Stimulated activated naive CD8-positive, alpha-beta T cell treated with anti-CD3 and anti-CD28 coated beads, Interleukin-15, Interleukin-2, amounts not matched to agents 100 ng/mL and 50 ng/mL, for 24 hours (primary cell): ENCODE data around the gene CCDC9B.

Experiments
- H3K27ac Mint-ChIP-seq: one replicate; pipeline ENCODE4 v1.8.0; 2021; ENCODE audit warnings: mild to moderate bottlenecking, mixed read lengths
- H3K27me3 Mint-ChIP-seq: one replicate; pipeline ENCODE4 v1.8.0; 2021; ENCODE audit warnings: mixed read lengths
- H3K36me3 Mint-ChIP-seq: one replicate; pipeline ENCODE4 v1.8.0; 2021; ENCODE audit warnings: low read depth, mixed read lengths
- H3K4me1 Mint-ChIP-seq: one replicate; pipeline ENCODE4 v1.8.0; 2021; ENCODE audit warnings: low read depth, mixed read lengths
- H3K4me3 Mint-ChIP-seq: one replicate; pipeline ENCODE4 v1.8.0; 2021; ENCODE audit warnings: mild to moderate bottlenecking, mixed read lengths
- H3K9me3 Mint-ChIP-seq: one replicate; pipeline ENCODE4 v1.8.0; 2021; ENCODE audit warnings: mixed read lengths

The CCDC9B gene

GRCh38 chr15:40290545-40290917 lies 50.2 kb downstream of the CCDC9B start:
- Mint-ChIP-seq H3K4me3 (no peak overlapping the region), H3K4me1 (peaks cover 3% of the 10 kb centered on the region), H3K27me3 (no peaks in the 10 kb centered on the region), H3K9me3 (no peaks in the 10 kb centered on the region), H3K36me3 (peaks cover 10% of the 10 kb centered on the region), H3K27ac (no peak overlapping the region)

GRCh38 chr15:40289140-40289775 lies 51.5 kb downstream of the CCDC9B start:
- H3K9me3 Mint-ChIP-seq, result no peaks in the 10 kb centered on the region
- H3K36me3 Mint-ChIP-seq, result peaks cover 10% of the 10 kb centered on the region
- H3K4me3 Mint-ChIP-seq, result no peak overlapping the region
- H3K27ac Mint-ChIP-seq, result no peak overlapping the region
- no peaks in the 10 kb centered on the region for H3K27me3 Mint-ChIP-seq
- H3K4me1 Mint-ChIP-seq, result peaks cover 6% of the 10 kb centered on the region

GRCh38 chr15:40287968-40288367 lies 52.8 kb downstream of the CCDC9B start:
- H3K4me3 Mint-ChIP-seq, result no peak overlapping the region

GRCh38 chr15:40287505-40287904 lies 53.2 kb downstream of the CCDC9B start:
- H3K27me3 Mint-ChIP-seq, result no peaks in the 10 kb centered on the region
- no peak overlapping the region for H3K27ac Mint-ChIP-seq
- H3K9me3 Mint-ChIP-seq, result no peaks in the 10 kb centered on the region
- no peak overlapping the region for H3K4me3 Mint-ChIP-seq
- H3K36me3 Mint-ChIP-seq, result peaks cover 10% of the 10 kb centered on the region
- peaks cover 6% of the 10 kb centered on the region for H3K4me1 Mint-ChIP-seq

More at GRCh38 chr15:40287968-40288367, 52.8 kb downstream of the CCDC9B start:
- Mint-ChIP-seq H3K4me1 (peaks cover 6% of the 10 kb centered on the region), H3K27ac (no peak overlapping the region), H3K9me3 (no peaks in the 10 kb centered on the region), H3K27me3 (no peaks in the 10 kb centered on the region), H3K36me3 (peaks cover 10% of the 10 kb centered on the region)

- H3K4me3 Mint-ChIP-seq, result no peak overlapping the region
- no peaks in the 10 kb centered on the region for H3K27me3 Mint-ChIP-seq
- H3K36me3 Mint-ChIP-seq, result peaks cover 10% of the 10 kb centered on the region
- H3K27ac Mint-ChIP-seq, result no peak overlapping the region
- H3K4me1 Mint-ChIP-seq, result peaks cover 6% of the 10 kb centered on the region
- H3K9me3 Mint-ChIP-seq, result no peaks in the 10 kb centered on the region
Measured at GRCh38 chr15:40286794-40287193, 53.9 kb downstream of the CCDC9B start.

- H3K27me3 Mint-ChIP-seq, result peaks cover 2% of the 10 kb centered on the region
- H3K9me3 Mint-ChIP-seq, result no peaks in the 10 kb centered on the region
- H3K4me1 Mint-ChIP-seq, result peaks cover 6% of the 10 kb centered on the region
- H3K36me3 Mint-ChIP-seq, result peaks cover 10% of the 10 kb centered on the region
- H3K4me3 Mint-ChIP-seq, result no peak overlapping the region
- no peak overlapping the region for H3K27ac Mint-ChIP-seq
Measured at GRCh38 chr15:40286061-40286532, 54.6 kb downstream of the CCDC9B start.

- no peak overlapping the region for H3K4me3 Mint-ChIP-seq
- H3K36me3 Mint-ChIP-seq, result peaks cover 10% of the 10 kb centered on the region
Measured at GRCh38 chr15:40285554-40286011, 55.2 kb downstream of the CCDC9B start.

GRCh38 chr15:40285151-40285550 lies 55.6 kb downstream of the CCDC9B start:
- H3K27me3 Mint-ChIP-seq, result peaks cover 11% of the 10 kb centered on the region
- peaks cover 6% of the 10 kb centered on the region for H3K4me1 Mint-ChIP-seq
- no peak overlapping the region for H3K4me3 Mint-ChIP-seq
- H3K36me3 Mint-ChIP-seq, result peaks cover 5% of the 10 kb centered on the region
- H3K27ac Mint-ChIP-seq, result no peak overlapping the region
- no peaks in the 10 kb centered on the region for H3K9me3 Mint-ChIP-seq

More at GRCh38 chr15:40285554-40286011, 55.2 kb downstream of the CCDC9B start:
- Mint-ChIP-seq H3K9me3 (no peaks in the 10 kb centered on the region), H3K4me1 (peaks cover 6% of the 10 kb centered on the region), H3K27me3 (peaks cover 7% of the 10 kb centered on the region), H3K27ac (no peak overlapping the region)

- Mint-ChIP-seq H3K4me1 (peaks cover 12% of the 10 kb centered on the region), H3K9me3 (no peaks in the 10 kb centered on the region), H3K36me3 (no peaks in the 10 kb centered on the region), H3K27me3 (peaks cover 19% of the 10 kb centered on the region), H3K4me3 (no peak overlapping the region), H3K27ac (no peak overlapping the region)
Measured at GRCh38 chr15:40283615-40284300, 57.0 kb downstream of the CCDC9B start.

- Mint-ChIP-seq H3K4me3 (peak within 1 kb of the TSS; percentile 53), H3K9me3 (no peaks in the 10 kb centered on the region), H3K27ac (no peak within 1 kb of the TSS), H3K36me3 (no peaks in the 10 kb centered on the region), H3K4me1 (peaks cover 12% of the 10 kb centered on the region), H3K27me3 (peaks cover 26% of the 10 kb centered on the region)
Measured at GRCh38 chr15:40282869-40283614, 57.7 kb downstream of the CCDC9B start, which contains the start of gene ANKRD63. TSS of gene ANKRD63 (minus strand) at chr15:40283064. CDS start at chr15:40282586, 478 bp downstream.

GRCh38 chr15:40282147-40282868 lies 58.4 kb downstream of the CCDC9B start:
- peaks cover 30% of the 10 kb centered on the region for H3K27me3 Mint-ChIP-seq
- H3K27ac Mint-ChIP-seq, result no peak overlapping the region
- no peaks in the 10 kb centered on the region for H3K9me3 Mint-ChIP-seq
- peak overlapping the region; percentile 53 for H3K4me3 Mint-ChIP-seq
- no peaks in the 10 kb centered on the region for H3K36me3 Mint-ChIP-seq
- peaks cover 12% of the 10 kb centered on the region for H3K4me1 Mint-ChIP-seq

GRCh38 chr15:40281801-40282146 lies 59.0 kb downstream of the CCDC9B start:
- H3K9me3 Mint-ChIP-seq, result no peaks in the 10 kb centered on the region
- H3K27me3 Mint-ChIP-seq, result peaks cover 33% of the 10 kb centered on the region
- no peak overlapping the region for H3K4me3 Mint-ChIP-seq
- no peak overlapping the region for H3K27ac Mint-ChIP-seq
- H3K4me1 Mint-ChIP-seq, result peaks cover 12% of the 10 kb centered on the region
- no peaks in the 10 kb centered on the region for H3K36me3 Mint-ChIP-seq
